Measurements from ENCODE around the gene SPTBN5. TPM values are rescaled to one million over a fixed set of nuclear protein-coding genes. Genes with fewer than 3 reads are reported as not detected.

The SPTBN5 gene
- total RNA-seq, result 0.41 TPM

DNA sequence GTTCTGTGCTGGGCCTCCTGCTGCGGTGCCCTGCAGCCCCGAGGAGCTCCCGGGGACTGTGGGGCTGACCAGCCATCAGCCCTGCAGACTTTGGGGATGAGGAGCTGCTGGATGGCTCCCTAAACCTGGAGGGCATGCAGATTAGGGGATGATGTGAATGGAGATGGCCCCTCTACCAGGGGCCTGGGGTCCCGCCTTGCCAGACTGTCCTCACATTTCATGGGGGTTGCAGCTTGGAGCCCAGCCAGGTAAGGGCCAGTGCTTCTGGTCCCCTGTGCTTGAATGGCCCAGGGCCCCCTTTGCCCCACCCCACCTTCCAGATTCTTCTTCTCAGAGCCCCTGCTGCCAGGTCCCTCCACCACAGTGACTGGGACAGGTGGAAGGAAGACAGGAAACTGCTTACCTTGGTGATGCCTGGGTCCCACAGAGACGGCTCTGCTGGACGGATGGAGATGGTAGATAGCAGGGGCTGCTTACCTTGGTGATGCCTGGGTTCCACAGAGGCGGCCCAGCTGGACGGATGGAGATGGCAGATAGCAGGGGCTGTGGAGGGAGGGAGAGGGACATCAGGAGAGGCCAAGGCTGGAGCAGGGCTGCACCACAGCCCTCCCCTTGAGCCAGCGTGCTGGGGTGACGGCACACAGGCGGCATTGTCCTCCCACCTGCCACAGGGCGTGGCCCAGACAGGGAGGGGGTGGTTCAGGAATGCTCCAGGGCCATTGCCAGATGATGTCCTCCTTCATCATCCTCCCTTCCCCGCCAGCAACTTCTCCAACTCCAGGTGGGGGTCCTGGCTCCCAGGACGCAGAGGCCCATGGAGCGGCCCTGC lies at the start of gene SPTBN5:
SPTBN5 (minus strand) TSS at position 632 of the 829 bp plus-strand sequence; CDS start at position 76, 556 bp downstream.
- DNase-seq (ENCODE audit: low spot score in 2 of 2), result no peak
- FAIRE-seq, result no peak

DNA sequence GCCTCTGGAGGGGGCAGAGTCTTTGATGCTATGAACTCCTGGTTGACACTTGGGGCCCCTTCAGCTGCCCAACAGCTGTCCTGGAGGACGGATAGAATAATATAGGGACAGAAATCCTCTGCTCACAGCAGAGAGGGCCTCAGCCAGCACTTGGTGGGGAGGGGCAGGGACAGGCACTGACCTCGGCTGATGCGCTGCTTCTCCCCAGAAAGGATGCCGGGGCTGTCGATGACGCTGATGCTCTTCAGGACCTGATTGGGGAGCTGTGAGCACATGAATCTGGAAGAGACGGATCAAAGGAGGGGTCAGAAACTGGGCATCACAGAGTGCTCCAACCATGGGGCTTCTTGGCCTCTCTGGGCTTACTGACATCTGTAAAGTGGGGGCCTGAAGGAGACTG lies 49.0 kb upstream of the SPTBN5 start:
- no peak for FAIRE-seq
- no peak for DNase-seq (ENCODE audit: low spot score in 2 of 2)

- FAIRE-seq (no peak), DNase-seq (ENCODE audit: low spot score in 2 of 2) (no peak)
Measured at GRCh38 chr15:41941644-41942415, 48.0 kb upstream of the SPTBN5 start.

DNA sequence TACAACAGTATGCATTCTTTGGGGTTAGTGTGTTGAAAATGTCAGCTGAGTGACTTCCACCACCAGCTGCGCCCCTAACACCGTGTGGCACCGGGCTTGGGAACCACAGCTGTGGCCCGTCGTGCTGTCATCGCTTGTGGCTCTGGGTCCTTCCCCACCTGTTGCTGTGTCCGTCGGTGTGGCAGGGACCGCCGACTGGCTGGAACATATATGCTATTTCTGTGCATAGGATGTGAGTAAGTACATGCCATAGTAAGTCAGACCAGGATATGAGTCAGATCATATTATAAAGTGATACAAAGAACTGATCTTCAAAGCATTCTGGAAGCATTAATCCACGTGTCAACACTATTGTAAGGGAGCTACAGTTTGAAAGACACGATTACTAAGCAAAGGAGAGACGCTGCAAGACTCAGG lies 46.6 kb upstream of the SPTBN5 start:
- FAIRE-seq (no peak), DNase-seq (ENCODE audit: low spot score in 2 of 2) (no peak)

GRCh38 chr15:41939986-41940385 lies 46.1 kb upstream of the SPTBN5 start:
- DNase-seq (ENCODE audit: low spot score in 2 of 2) (no peak), FAIRE-seq (no peak)

DNA sequence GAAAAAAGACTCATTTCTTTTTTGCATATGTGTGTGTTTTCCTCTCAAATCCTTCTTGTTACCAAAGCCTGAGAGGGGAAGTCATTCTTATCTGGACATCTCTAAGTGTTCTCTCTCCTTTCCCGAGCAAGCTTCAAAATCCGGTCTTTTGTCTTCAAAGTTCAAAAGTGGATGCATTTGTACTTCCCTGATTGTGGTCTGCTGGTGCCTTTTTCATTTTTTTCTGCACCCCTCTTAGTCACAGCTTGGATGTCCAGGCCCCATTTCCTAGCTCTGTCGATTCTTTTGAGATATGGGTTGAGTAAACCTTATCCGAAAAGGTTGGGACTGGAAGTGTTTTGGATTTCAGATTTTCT lies 43.7 kb upstream of the SPTBN5 start:
- no peak for FAIRE-seq
- no peak for DNase-seq (ENCODE audit: low spot score in 2 of 2)

DNA sequence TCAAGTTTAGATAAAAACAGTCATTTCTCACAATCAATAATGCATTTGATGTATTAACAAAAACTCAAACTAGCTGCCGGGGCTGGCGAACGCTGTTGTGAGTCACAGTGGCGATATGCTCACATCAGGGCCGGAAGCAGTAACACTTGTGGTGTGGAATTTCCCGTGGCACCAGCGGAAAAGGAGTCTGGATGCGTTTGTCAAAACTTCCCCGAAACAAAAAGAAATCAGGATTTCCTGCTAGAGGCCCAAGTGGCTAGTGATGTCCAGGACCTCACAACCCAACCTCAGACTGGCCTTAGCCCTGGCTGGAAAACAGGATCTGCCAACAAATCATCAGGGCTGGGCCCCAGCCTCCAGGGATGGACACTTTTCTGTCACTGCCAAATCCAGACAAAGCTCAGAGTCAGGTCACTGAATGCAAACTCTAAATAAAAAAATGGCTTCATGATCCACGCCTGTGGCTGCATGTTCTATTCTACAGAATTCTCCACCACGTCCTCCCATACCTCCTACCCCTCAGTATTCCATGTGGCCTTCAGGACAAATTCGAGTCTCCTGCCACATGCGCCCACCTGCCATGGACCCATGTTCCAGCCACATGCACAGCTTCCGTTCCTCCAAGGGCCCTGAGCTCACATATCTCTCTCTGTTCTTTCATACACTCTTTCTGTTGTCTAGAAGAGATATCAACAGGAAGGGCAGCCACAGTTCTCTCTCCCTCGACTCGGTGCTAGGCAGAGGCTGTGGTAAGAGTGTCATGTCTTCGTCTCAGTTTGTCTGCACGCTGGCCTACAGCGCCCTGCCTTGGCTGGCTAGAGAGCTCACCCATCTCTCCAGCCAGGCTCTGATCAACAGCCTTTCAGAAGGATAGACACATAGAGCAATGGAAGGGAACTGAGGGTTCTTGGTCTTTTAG lies 43.1 kb upstream of the SPTBN5 start:
- FAIRE-seq, result no peak
- DNase-seq (ENCODE audit: low spot score in 2 of 2), result no peak

DNA sequence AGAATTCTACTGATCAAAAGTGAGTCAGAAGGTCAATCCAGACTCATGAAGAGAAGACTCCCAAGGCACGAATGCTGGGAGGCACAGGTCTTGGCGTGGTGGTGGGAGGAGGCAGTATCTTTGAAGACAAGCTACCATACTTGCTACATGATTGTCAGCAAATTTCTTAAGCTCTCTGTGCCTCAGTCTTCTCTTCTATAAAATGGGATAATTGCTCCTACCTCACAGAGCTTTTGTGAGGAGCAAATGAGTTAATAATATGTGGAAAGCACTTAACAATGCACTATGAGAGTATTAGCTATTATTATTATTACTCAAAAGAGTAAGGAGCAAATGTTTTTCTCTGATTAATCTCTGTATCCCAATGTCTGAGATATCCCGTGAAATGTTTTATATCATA lies 42.3 kb upstream of the SPTBN5 start:
- FAIRE-seq (no peak), DNase-seq (ENCODE audit: low spot score in 2 of 2) (no peak)

GRCh38 chr15:41935566-41936020 lies 41.7 kb upstream of the SPTBN5 start:
- DNase-seq (ENCODE audit: low spot score in 2 of 2), result no peak
- no peak for FAIRE-seq

DNA sequence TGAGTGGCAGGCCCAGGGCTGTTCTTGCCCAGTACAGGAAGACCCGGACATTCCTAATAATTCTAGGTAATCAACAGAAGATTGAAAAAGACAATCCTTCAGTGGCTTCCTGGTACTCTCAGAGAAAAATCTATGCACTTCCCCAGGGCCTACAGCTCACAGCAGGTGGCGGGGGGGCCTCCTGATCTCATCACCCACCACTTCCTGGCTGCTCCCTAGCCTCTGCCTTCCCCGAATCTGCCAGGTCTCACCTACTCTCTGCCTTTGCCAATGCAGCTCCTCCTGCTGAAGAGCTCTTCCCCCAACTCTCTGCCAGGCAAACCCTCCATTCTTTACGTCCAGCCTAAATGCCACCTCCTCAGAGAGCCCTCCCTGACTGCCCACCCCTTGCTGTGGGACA lies 41.0 kb upstream of the SPTBN5 start:
- no peak for FAIRE-seq

GRCh38 chr15:41933771-41934170 lies 39.9 kb upstream of the SPTBN5 start:
- no peak for FAIRE-seq
- DNase-seq (ENCODE audit: low spot score in 2 of 2), result no peak

More for the DNA sequence above, 41.0 kb upstream of the SPTBN5 start:
- no peak for DNase-seq (ENCODE audit: low spot score in 2 of 2)

DNA sequence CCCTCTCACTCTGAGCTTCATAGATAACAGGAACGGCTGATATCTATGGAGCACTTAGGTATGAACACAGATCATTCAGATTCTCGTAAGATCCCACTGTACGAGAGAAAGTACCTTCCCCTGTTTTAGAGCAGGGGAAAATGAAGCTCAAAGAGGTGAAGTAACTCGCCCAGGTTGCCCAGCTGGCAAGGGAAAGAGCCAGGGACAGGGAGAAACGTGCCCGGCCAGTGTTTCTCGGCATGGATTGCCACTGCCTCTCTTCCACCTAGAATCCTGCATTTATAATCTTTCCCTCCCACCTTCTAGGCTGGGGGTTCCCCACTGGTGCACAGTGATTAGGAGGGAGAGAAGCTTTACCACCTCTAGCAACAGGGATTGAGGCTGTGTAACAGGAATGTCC lies 39.5 kb upstream of the SPTBN5 start:
- no peak for FAIRE-seq

GRCh38 chr15:41932511-41933289 lies 38.8 kb upstream of the SPTBN5 start:
- FAIRE-seq (no peak), DNase-seq (ENCODE audit: low spot score in 2 of 2) (no peak)

More for the DNA sequence above, 39.5 kb upstream of the SPTBN5 start:
- no peak for DNase-seq (ENCODE audit: low spot score in 2 of 2)

DNA sequence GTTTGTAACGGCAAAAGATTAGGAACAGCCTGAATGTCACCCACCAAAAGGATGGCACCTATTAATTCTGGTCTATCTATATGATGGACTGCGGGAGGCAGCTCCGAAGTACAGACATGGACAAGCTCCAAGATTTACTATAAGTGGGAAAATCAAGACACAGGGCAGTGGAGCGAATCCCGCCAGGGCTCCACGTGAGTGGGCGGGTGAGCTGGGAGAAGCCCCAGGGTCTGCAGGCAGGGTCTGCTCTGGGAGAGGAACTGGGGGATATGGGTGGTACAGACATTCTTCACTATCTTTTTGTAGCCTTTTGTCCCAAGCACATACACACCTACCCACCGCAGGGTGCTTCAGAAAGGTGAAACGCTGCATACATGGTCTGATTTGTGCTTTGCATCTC lies 38.2 kb upstream of the SPTBN5 start:
- DNase-seq (ENCODE audit: low spot score in 2 of 2), result no peak
- no peak for FAIRE-seq

DNA sequence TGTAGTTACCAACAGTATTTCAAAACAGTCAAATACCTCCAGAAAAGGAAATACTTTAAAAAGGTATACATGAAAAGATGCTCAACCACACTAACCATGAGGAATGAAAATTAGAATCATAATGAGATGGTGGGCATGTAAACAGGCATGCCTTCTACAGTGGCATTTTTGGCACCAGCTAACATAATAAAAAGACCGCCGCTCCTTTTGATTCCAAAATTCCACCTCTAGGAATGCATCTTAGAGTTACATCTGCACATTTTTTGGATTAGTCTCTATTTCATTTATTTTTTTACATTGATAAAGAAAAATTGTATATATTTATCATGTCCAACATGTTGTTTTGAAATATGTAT lies 37.0 kb upstream of the SPTBN5 start:
- DNase-seq (ENCODE audit: low spot score in 2 of 2) (no peak), FAIRE-seq (no peak)

DNA sequence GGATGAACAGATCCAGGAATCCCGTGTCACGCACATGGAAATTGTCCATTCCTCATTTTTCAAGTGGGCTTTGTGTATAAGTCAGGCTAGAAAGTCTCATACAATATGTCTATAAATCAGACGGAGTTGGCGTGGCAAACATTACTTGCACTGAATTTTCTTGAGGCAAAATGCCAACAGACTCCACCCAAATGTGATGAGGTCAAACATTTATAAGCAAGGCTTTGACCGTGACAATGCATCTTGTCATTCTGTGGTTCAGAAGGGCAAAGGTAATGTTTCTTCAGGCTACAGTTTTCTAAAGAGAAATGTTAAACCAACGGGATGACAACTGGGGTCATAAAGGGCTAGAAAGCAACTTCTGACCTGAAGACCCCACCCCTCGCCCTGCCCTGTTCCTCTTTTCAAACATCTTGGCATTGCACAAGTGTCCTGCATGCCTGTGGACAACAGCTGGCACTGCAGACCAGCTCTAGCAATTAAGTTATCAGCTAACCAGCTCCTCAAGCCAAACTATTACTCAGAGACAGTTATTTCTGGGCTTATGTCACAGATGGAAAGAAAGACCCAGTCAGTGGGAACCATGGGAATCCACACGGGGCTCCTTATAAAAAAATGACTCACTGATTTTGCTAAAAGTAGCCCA lies 36.5 kb upstream of the SPTBN5 start:
- FAIRE-seq, result no peak
- peak in 1 of 2 donors; percentile 46 for DNase-seq (ENCODE audit: low spot score in 2 of 2)

DNA sequence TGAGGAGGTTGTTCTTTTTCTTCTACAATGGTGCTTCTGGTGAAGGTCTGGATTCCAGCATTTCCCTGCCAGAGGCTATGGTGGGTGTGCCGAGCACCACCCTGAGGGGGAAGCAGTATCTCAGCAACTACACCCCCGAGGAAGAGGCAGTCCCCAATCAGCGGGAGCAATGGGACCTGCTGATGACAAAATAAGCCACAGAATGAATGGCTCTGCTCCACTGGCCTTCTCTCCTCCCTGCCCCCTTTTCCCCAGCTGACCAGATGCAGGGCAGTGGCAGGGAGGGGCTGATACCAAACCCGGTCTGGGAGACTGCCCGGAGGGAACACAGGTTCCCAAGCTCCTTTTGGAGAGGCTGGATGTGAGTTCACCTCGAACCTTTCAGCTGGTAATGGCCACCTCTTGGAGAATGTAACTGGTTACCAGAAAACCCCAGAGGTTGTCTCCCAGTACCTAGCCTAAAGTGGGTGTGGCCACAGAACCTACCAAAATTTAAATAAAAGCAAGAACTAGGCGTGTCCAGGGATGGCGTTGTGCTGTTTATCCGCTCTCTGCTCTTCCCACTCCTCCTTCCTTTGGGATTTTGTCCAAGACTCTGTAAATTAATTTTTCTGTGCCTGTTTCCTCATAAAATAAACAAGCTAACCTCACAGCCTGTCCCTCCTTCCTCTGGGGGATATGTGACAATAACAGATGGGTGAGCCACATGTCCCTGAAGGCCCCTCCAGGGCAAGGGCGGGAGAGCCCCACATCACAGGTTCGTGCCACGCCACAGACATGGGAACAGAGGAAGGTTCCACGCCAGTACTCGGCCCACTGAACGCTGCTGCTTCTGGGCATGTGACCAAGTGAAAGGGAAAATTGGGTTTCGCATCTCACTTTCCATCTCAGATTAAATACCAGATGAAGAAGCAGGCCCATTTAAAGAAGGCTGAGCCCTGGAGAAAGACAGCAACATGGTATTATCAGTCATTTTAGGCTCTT lies 35.1 kb upstream of the SPTBN5 start:
- FAIRE-seq (no peak), DNase-seq (ENCODE audit: low spot score in 2 of 2) (no peak)

DNA sequence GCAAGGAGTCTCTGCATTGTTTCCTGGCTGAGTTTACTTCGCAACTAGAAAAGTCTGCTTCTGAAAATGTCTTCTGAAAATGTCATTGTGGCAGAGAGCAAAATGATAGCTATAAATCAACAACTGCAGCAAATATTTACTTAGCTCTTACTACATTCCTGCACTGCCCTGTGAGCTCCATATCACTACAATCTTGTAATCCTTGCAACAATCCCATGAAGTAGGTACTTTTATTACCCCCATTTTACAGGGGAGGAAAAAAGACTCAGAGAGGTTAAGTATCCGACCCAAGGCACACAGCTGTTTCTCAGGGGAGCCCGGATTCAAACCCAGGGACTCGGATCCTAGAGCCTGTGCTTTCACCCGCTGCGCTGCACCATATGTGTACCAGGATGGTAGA lies 34.2 kb upstream of the SPTBN5 start:
- no peak for FAIRE-seq
- no peak for DNase-seq (ENCODE audit: low spot score in 2 of 2)
